Measurements from ENCODE around the gene C4A. TPM values are rescaled to one million over a fixed set of nuclear protein-coding genes. Genes with fewer than 3 reads are reported as not detected.
"Not testable (repeated sequence)": the region's sequence is repeated elsewhere in the genome, so short reads cannot be mapped to it uniquely, and the experiment has no call there.

The C4A gene
- total and polyA plus RNA-seq, 8 donors: 10.8 to 248 (median 45.2) TPM

DNA sequence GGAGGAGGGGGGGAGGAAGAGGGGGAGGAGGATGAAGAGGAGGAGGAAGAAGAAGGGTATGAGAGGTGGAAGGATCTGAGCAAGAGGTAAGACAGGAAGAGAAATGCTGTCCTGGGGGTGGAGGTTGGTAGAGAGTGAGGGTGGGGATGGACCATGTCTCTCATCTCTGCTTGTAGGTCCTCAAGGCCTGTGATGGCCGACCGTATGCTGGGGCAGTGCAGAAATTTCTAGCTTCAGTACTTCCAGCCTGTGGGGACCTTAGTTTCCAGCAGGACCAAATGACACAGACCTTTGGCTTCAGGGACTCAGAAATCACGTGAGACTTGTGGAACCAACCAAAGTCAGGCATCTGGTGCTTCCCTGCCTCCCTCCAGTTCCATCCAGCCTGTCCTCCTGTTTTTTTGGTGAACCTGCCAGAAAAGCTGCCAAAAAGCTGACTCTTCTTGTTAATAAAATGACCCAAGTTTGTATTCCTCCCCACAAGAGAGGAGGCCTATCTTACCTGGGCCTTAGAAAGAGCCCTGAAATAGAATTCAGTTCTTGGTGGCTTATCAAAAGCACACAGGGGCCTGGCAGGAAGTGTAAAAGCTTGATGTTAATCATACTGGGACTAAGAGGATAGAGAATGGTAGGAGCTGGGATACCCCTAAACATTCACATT is 2.5 kb upstream of the C4A start:
- WGBS, 5 donors: 81 to 97% (median 89%) methylated on average over 3 of the region's 3 CpGs
- H3K9me3 ChIP-seq: no peaks in the 10 kb centered on the region
- H3K4me1 ChIP-seq: peaks cover 0 to 3% (median 0%) of the 10 kb centered on the region in 4 donors
- TF ChIP-seq POLR2A (IDR thresholded peaks at IDR 0.05) (no peak), EP300 (IDR thresholded peaks at IDR 0.05) (no peak), POLR2AphosphoS5 (IDR thresholded peaks at IDR 0.05) (no peak)
- TF ChIP-seq, protein P1, sequence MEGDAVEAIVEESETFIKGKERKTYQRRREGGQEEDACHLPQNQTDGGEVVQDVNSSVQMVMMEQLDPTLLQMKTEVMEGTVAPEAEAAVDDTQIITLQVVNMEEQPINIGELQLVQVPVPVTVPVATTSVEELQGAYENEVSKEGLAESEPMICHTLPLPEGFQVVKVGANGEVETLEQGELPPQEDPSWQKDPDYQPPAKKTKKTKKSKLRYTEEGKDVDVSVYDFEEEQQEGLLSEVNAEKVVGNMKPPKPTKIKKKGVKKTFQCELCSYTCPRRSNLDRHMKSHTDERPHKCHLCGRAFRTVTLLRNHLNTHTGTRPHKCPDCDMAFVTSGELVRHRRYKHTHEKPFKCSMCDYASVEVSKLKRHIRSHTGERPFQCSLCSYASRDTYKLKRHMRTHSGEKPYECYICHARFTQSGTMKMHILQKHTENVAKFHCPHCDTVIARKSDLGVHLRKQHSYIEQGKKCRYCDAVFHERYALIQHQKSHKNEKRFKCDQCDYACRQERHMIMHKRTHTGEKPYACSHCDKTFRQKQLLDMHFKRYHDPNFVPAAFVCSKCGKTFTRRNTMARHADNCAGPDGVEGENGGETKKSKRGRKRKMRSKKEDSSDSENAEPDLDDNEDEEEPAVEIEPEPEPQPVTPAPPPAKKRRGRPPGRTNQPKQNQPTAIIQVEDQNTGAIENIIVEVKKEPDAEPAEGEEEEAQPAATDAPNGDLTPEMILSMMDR (IDR thresholded peaks at IDR 0.05): no peak
- DNase-seq: no peak
- H3K27me3 ChIP-seq: no peaks in the 10 kb centered on the region
- no peak overlapping the region for H3K27ac ChIP-seq
- H3K36me3 ChIP-seq: peaks cover 0 to 25% (median 21%) of the 10 kb centered on the region in 4 donors
- no peak overlapping the region for H3K4me3 ChIP-seq
- intact Hi-C loops (cut with DNase I; ENCODE audit: low total_unique reads): no loop called here

DNA sequence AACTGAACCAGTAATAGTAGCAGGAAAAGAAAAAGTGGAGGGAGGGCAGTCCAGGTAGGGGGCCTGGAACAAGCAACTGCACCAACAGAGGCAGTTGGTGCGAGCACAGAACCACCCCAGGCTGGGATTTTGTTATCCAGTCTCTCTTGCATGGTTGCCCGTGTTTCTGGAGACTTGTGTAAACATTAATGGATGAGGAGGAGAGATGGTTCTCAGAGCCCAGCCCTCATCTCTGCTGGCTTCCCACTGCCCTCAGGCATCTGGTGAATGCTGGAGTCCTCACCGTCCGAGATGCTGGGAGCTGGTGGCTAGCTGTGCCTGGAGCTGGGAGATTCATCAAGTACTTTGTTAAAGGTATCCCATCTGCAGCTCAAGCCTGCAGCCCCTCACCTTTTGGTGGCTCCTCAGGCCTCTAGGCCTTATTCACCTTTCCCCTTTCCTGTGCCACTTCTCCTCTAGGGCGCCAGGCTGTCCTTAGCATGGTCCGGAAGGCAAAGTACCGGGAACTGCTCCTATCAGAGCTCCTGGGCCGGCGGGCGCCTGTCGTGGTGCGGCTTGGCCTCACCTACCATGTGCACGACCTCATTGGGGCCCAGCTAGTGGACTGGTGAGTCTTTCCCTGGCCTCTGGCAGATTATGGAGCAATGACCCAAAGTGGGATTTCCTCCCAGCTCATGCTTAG is 1.5 kb upstream of the C4A start:
- WGBS, 5 donors: 90 to 96% (median 91%) methylated on average over 6 to 13 of the region's 13 CpGs
- H3K9me3 ChIP-seq; DNase-seq; H3K4me3 ChIP-seq; H3K27ac ChIP-seq; H3K4me1 ChIP-seq; H3K27me3 ChIP-seq; intact Hi-C loops (cut with DNase I; ENCODE audit: low total_unique reads): not testable (repeated sequence)
- peaks cover 0 to 25% (median 17%) of the 10 kb centered on the region in 4 donors for H3K36me3 ChIP-seq

DNA sequence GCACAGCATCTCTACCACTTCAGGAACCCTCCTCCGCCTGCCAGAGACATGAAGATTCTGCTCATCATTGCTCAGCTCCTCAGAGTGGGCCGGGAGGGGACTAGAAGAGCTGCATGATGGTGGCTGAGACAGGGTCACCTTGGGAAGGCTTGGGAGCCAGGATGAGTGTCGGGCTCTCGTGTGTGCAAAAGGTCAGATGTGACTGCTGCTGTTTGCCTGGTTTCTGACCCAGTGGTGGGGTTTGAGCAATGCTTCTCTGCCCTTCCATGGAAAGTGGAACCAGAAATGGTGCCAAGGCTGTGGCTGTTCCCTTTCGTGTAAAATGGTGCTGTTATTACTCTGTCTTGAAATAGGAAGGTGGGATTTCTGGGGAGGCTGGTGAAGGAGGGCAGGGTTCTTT is 859 bp upstream of the C4A start:
- H3K27me3 ChIP-seq; intact Hi-C loops (cut with DNase I; ENCODE audit: low total_unique reads): not testable (repeated sequence)
- WGBS, 5 donors: no CpG with 5 or more reads among the region's 5 CpGs

DNA sequence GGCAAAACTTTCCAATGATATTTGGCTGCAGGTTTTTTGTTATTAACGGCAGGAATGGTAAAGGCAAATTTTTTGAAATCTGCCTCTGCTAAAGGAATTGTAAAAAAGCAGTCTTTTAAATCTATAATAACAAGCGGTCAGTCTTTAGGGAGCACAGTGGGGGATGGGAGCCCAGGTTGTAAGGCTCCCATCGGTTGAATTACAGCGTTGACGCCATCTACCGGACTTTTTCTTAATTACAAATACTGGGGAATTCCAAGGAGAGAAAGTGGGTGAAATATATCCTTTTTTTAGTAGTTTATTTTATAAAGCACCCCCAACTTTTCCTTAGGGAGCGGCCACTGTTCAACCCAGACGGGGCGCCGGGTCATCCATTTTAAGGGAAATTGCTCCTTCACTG is 7.5 kb downstream of the C4A start:
- H3K27ac ChIP-seq; H3K9me3 ChIP-seq; H3K4me3 ChIP-seq; DNase-seq; H3K27me3 ChIP-seq; H3K4me1 ChIP-seq; H3K36me3 ChIP-seq; intact Hi-C loops (cut with DNase I; ENCODE audit: low total_unique reads): not testable (repeated sequence)
- no CpG with 5 or more reads among the region's 10 CpGs for WGBS, 5 donors

More for the DNA sequence above, 859 bp upstream of the C4A start:
- H3K9me3 ChIP-seq, H3K4me1 ChIP-seq, H3K4me3 ChIP-seq, H3K27ac ChIP-seq, DNase-seq: not testable (repeated sequence)
- H3K36me3 ChIP-seq: peaks cover 0 to 25% (median 16%) of the 10 kb centered on the region in 4 donors

DNA sequence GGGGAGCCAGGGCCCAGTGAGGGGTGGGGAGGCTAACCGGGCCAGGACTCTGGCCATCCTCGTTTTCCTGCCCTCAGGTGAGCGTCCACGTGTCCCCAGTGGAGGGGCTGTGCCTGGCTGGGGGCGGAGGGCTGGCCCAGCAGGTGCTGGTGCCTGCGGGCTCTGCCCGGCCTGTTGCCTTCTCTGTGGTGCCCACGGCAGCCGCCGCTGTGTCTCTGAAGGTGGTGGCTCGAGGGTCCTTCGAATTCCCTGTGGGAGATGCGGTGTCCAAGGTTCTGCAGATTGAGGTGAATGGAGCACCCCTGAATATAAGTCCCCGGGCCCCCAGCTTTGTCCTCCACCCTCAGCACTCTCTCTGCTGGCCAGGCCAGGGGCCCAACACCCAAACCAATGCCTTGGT is 12.6 kb downstream of the C4A start:
- H3K36me3 ChIP-seq; intact Hi-C loops (cut with DNase I; ENCODE audit: low total_unique reads); H3K4me3 ChIP-seq; DNase-seq; H3K27ac ChIP-seq; H3K9me3 ChIP-seq; H3K4me1 ChIP-seq; H3K27me3 ChIP-seq: not testable (repeated sequence)
- WGBS, 5 donors: 90 to 99% (median 97%) methylated on average over 8 of the region's 14 CpGs; no CpG with 5 or more reads in 2 of the 5 donors

DNA sequence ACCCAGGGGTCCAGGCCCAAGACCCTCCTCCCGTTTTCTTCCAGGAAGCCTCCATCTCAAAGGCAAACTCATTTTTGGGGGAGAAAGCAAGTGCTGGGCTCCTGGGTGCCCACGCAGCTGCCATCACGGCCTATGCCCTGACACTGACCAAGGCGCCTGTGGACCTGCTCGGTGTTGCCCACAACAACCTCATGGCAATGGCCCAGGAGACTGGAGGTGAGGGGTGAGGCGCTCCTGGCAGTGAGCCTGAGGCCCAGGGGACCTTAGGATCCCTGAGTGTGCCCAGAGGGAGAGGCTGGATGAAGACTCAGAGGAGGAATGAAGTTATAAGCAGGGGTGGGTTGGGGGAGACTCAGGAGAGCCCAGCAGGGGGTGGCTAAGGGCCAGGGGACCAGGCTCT is 14.5 kb downstream of the C4A start:
- H3K4me3 ChIP-seq; H3K27ac ChIP-seq; H3K4me1 ChIP-seq; intact Hi-C loops (cut with DNase I; ENCODE audit: low total_unique reads); H3K9me3 ChIP-seq; H3K27me3 ChIP-seq; DNase-seq; H3K36me3 ChIP-seq: not testable (repeated sequence)
- 85 to 94% (median 90%) methylated on average over 5 to 6 of the region's 6 CpGs; no CpG with 5 or more reads in 1 of the 5 donors for WGBS, 5 donors

DNA sequence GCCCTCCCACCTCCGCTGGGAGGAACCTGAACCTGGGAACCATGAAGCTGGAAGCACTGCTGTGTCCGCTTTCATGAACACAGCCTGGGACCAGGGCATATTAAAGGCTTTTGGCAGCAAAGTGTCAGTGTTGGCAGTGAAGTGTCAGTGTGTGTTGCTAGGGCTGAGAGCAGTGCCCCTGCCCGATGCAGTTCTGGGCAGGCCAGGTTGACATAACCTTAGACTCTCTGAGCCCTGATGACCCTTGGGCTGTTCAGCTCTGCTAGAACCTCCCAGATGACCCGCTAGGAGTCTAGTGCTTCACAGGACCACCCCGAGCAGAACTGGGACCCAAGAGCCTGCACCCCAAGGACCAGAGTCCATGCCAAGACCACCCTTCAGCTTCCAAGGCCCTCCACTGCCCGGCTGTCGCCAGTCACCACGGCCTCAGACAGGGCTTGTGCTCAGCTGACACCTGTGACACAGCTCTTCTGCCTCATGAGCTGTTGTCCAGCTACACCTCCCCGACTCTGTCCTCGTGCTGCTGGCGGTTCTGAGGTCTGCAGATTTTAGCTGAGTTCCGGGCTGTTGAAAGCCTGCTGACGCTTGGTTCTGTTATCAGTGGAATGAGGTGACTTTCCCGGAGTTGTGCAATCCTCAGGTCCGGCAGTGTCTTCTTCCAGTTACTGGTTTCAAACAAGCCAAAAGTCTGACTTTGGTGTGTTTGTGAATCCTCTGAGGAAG is 20.9 kb downstream of the C4A start:
- WGBS, 5 donors: no CpG with 5 or more reads among the region's 15 CpGs
- H3K27ac ChIP-seq; H3K27me3 ChIP-seq; H3K9me3 ChIP-seq; DNase-seq; H3K4me3 ChIP-seq; H3K4me1 ChIP-seq; H3K36me3 ChIP-seq; intact Hi-C loops (cut with DNase I; ENCODE audit: low total_unique reads): not testable (repeated sequence)

DNA sequence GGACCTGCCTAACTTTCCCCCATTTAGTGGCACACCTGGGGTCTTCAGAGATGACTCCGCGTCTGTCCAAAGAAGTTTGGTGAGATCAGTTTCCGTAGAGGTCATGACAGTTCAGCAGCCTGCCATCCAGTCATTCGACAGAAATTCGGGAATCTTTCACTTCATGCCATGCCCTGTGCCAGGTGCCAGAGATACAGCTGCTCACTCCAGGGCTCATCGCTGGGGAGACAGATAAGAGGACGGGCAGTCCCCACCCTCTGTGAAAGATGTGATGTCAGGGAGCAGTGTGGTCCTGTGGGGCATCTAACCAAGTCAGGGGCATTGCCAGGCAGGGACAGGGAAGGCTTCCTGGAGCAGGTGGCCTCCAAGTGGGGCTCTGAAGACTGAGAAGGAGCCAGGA is 21.4 kb downstream of the C4A start:
- no CpG with 5 or more reads among the region's 7 CpGs for WGBS, 5 donors
- H3K27me3 ChIP-seq; DNase-seq; H3K36me3 ChIP-seq; H3K27ac ChIP-seq; intact Hi-C loops (cut with DNase I; ENCODE audit: low total_unique reads); H3K4me1 ChIP-seq; H3K4me3 ChIP-seq; H3K9me3 ChIP-seq: not testable (repeated sequence)

DNA sequence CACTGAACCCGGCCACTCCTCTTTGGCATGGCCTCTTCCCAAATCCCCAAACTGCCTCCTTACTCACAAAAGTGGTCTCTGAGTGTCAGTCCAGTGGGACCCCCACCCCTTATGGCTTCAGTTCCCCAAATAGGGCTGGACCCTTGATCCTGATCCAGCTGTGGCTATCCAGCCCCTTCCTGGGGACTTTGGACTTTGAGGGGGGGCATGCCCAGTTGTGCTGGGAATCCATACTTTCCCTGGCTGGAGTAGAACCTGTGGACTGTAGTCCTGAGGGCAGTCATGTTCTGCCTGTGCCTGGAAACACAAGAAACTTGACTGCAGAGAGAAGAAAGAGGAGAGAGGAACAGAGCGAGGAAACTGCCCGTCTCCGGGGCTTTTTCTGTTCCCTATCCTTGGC is 22.5 kb downstream of the C4A start:
- H3K9me3 ChIP-seq; H3K27me3 ChIP-seq; H3K27ac ChIP-seq; H3K4me3 ChIP-seq; intact Hi-C loops (cut with DNase I; ENCODE audit: low total_unique reads); H3K4me1 ChIP-seq; DNase-seq; H3K36me3 ChIP-seq: not testable (repeated sequence)
- 78 to 88% (median 82%) methylated on average over 3 to 4 of the region's 4 CpGs for WGBS, 5 donors

DNA sequence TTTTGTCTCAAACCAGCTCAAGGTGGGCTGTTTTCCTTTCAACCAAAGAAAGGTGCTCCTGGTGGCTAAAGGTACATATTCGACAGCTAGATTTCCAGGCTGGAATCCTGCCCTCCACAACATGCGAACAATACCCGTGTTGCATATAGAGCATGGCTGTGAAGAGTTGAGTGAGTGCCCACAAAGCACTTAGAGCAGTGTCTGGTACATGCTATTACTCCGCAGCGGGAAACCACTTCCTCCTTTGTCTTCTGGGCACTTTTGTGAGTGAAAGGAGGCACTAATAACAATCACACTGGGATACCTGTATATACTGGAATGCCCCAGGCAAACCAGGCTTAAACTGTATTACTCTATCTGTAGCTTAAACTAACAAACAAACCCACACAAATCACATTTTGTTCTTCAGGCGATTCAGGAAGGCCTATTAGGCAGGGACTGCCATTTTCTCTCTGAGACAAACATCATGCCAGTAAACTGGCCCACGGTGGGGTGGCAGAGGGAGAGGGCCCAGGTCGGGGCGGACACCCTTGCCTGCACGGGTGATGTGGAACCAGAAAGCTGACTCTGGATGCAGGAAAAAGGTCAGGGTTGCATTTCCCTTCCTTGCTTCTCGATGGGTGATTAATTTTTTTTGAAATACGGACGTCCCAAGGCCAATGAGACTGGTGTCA is 23.1 kb downstream of the C4A start:
- H3K9me3 ChIP-seq; H3K27ac ChIP-seq; H3K36me3 ChIP-seq; H3K4me1 ChIP-seq; intact Hi-C loops (cut with DNase I; ENCODE audit: low total_unique reads); H3K27me3 ChIP-seq; DNase-seq; H3K4me3 ChIP-seq: not testable (repeated sequence)
- WGBS, 5 donors: 66 to 73% (median 70%) methylated on average over 9 to 10 of the region's 13 CpGs

Measured in stomach (tissue), 9 donors.